ENCODE results near the gene THBD. TPM values are rescaled to one million over a fixed set of nuclear protein-coding genes. Genes with fewer than 3 reads are reported as not detected.

Gene THBD
- total and polyA plus RNA-seq, 2 of the 4 experiments (the other 2 are of a cell fraction): 0.07 TPM; not detected in 1

DNA sequence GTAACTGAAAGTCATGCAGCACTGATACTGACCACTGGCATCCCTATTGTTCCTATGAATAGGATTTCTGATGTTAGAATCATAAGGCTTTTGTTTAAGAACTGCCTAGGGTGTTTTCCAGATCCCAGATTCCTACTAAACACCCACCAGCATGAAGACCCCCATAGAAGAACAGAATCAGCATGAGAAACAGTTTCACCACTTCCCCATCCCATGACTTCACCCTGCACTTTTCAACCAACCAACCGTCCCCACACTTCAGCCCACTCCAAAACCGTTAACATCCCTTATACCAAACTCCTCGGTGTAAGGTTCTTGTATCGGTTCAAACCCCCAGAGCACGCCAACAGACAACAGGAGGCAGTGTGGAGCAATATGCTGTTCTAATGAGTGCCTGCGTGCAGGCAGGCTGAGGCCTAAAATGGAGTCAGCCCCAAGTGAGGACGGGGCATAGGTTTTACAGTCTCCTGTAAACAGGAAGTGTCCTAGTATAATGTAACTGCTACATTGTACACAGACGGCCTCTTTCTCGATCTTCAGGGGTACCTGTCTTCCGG is 25.8 kb downstream of the THBD start:
- H2AK9ac ChIP-seq (replicated peaks; ENCODE audit: low read depth, low read length, poor library complexity): no peak overlapping the region
- no peak for DNase-seq
- no peak overlapping the region for H2AK5ac ChIP-seq (ENCODE audit: low read depth, low read length)
- H3K4ac ChIP-seq (ENCODE audit: low read depth, low read length): no peak overlapping the region
- H4K8ac ChIP-seq (ENCODE audit: low read depth in 2 of 2, low read length in 2 of 2): no peak overlapping the region
- no peak overlapping the region for H2BK120ac ChIP-seq (ENCODE audit: low read depth, low read length)
- CTCF ChIA-PET: no interaction called here
- no peak overlapping the region for H3K14ac ChIP-seq (replicated peaks; ENCODE audit: low read depth, low read length)
- H3K27me3 ChIP-seq (ENCODE audit: control insufficient read depth, insufficient read depth, low read length): no peaks in the 10 kb centered on the region
- H4K91ac ChIP-seq (ENCODE audit: insufficient read depth, low read depth, low read length): no peak overlapping the region
- no peak overlapping the region for H2AFZ ChIP-seq (replicated peaks; ENCODE audit: low read length, poor library complexity)
- H3K9ac ChIP-seq (ENCODE audit: low read depth, low read length): no peak overlapping the region
- H3K56ac ChIP-seq (ENCODE audit: extremely low read depth, insufficient read depth, low read length): no peak overlapping the region
- no peak overlapping the region for H4K5ac ChIP-seq (ENCODE audit: low read depth, low read length)
- ATAC-seq (ENCODE audit: low read depth): no peak
- no peak overlapping the region for H3K4me2 ChIP-seq (ENCODE audit: low read depth, low read length)
- TF ChIP-seq ELK1 (IDR thresholded peaks at IDR 0.05; ENCODE audit: borderline replicate concordance, low read depth, low read length): no peak
- no peak for TF ChIP-seq USF2 (IDR thresholded peaks at IDR 0.05; ENCODE audit: low read depth, low read length)
- no peak for TF ChIP-seq BHLHE40 (IDR thresholded peaks at IDR 0.05; ENCODE audit: low read depth, low read length)
- no peak for TF ChIP-seq MAFK (IDR thresholded peaks at IDR 0.05; ENCODE audit: low read depth, low read length)
- no peak for TF ChIP-seq RAD21 (IDR thresholded peaks at IDR 0.05; ENCODE audit: low read length)
- no peak for TF ChIP-seq POLR2A (IDR thresholded peaks at IDR 0.05; ENCODE audit: low read depth, low read length)
- TF ChIP-seq FOS (IDR thresholded peaks at IDR 0.05; ENCODE audit: low read depth, low read length): no peak
- TF ChIP-seq CTCF (conservative IDR thresholded peaks at IDR 0.05; ENCODE audit: low read depth, low read length): no peak
- no peak for TF ChIP-seq CHD1 (IDR thresholded peaks at IDR 0.05; ENCODE audit: low read depth, low read length)
- TF ChIP-seq MAZ (IDR thresholded peaks at IDR 0.05; ENCODE audit: borderline replicate concordance, low read depth, low read length): no peak
- TF ChIP-seq CEBPB (IDR thresholded peaks at IDR 0.05; ENCODE audit: low read depth, low read length): no peak
- TF ChIP-seq SMC3 (IDR thresholded peaks at IDR 0.05; ENCODE audit: low read depth, low read length): no peak
- no peak for TF ChIP-seq MXI1 (IDR thresholded peaks at IDR 0.05; ENCODE audit: borderline replicate concordance, low read depth, low read length)
- TF ChIP-seq RFX5 (IDR thresholded peaks at IDR 0.05; ENCODE audit: low read depth, low read length): no peak
- no peak for TF ChIP-seq RCOR1 (IDR thresholded peaks at IDR 0.05; ENCODE audit: insufficient replicate concordance, low read length)
- TF ChIP-seq NFE2L2 (IDR thresholded peaks at IDR 0.05; ENCODE audit: low read depth, low read length): no peak
- H4K20me1 ChIP-seq (ENCODE audit: insufficient read depth, low read length): no peaks in the 10 kb centered on the region
- H3K18ac ChIP-seq (ENCODE audit: low read depth, low read length): no peak overlapping the region
- H3K79me1 ChIP-seq (ENCODE audit: low read depth in 1 of 2, low read length in 2 of 2): no peaks in the 10 kb centered on the region
- no peaks in the 10 kb centered on the region for H3K4me1 ChIP-seq (ENCODE audit: control insufficient read depth, insufficient read depth, low read length)
- H3K27ac ChIP-seq (ENCODE audit: insufficient read depth, low read length): no peak overlapping the region
- dilution Hi-C loops (cut with HindIII; ENCODE audit: low sequenced_read_pairs, unreplicated experiment): no loop called here
- BruUV-seq (replicated peaks): no TSS peak
- H3K9me3 ChIP-seq (ENCODE audit: control insufficient read depth, insufficient read depth, low read length): no peaks in the 10 kb centered on the region
- H2BK20ac ChIP-seq (ENCODE audit: low read depth, low read length): no peak overlapping the region
- no peaks in the 10 kb centered on the region for H3K9me1 ChIP-seq (ENCODE audit: insufficient read depth, low read length)
- H2BK15ac ChIP-seq (ENCODE audit: low read depth, low read length): no peak overlapping the region
- H3K23ac ChIP-seq (ENCODE audit: low read depth, low read length): no peak overlapping the region
- in situ Hi-C loops (cut with MboI; ENCODE audit: low sequenced_read_pairs): no loop called here
- POLR2A ChIA-PET (ENCODE audit: unreplicated experiment): no interaction called here
- intact Hi-C loops (cut with micrococcal nuclease): no loop called here
- no peak overlapping the region for H2BK5ac ChIP-seq (ENCODE audit: low read depth, low read length, poor library complexity, severe bottlenecking)
- 67 to 100% methylated on average over 1 to 2 of the region's 10 CpGs for WGBS, 2 experiments (ENCODE audit: extremely low coverage in 2 of 2, insufficient read length in 1 of 2)
- H3K4me3 ChIP-seq (ENCODE audit: insufficient read depth, low read depth, low read length): no peak overlapping the region
- H3K36me3 ChIP-seq (ENCODE audit: control insufficient read depth, insufficient read depth, low read length): no peaks in the 10 kb centered on the region
